HUDEP-2 (cell line): ENCODE data around the gene DTD1.
A peak's percentile ranks its signal among the peaks of the same experiment; 100 is the strongest.
"Not testable (repeated sequence)": the region's sequence is repeated elsewhere in the genome, so short reads cannot be mapped to it uniquely, and the experiment has no call there.

Source experiments
- DNase-seq, 76 experiments: peaks; one replicate each; lab custom pipeline; 2025; ENCODE audit not compliant: unreplicated experiment in 76 of 76; lab: John Stamatoyannopoulos, UW

DTD1 gene

GRCh38 chr20:18737140-18737539, 149.3 kb downstream of the DTD1 start:
- DNase-seq = no peak

GRCh38 chr20:18738055-18738454, 150.2 kb downstream of the DTD1 start:
- DNase-seq = peak in 66 of 76 experiments; percentile 6 to 73 (median 42)

GRCh38 chr20:18738888-18739287, 151.0 kb downstream of the DTD1 start:
- DNase-seq = no peak

- DNase-seq = no peak
Measured at GRCh38 chr20:18739751-18740166, 151.9 kb downstream of the DTD1 start.

DNA sequence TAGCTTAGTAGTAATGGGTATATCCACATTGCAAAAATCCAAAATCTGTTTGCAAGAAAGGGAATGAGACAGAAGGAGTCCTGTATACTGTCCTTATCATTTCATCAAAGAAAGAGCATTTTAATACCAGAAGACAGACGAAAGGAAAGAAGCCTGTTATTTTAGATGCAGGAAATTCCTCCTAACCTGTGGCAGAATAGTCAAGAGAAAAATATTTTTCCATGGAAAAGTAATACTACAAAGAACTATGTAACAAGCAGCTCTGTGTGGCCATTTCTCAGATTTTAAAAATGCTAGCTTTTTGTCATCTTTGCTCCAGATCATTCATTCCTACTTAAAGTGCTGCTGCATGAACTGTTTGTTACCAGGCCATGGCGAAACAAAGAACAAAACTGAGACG, 152.9 kb downstream of the DTD1 start:
- no peak for DNase-seq

DNA sequence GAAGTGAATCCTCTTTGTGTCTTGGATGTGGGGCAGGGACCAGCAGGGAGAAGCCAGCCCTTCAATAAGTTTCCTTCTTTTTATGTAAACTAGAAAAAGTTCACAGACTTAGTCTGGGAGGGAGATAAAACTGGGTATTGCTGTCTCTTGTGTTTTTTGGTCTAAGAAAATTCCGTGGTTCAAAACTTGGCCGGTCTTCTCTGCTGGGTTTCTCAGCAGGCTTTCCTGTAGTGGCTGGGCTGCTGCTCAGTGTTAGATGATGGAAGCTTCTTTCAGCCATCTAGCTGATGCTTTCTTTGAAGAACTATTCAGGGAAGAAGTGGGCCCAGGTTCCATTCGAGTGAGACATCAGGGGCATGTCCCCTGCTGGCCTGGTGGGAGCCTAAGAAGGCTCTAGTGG, 155.0 kb downstream of the DTD1 start:
- DNase-seq = no peak

GRCh38 chr20:18743665-18744440, 156.0 kb downstream of the DTD1 start:
- DNase-seq = no peak

DNA sequence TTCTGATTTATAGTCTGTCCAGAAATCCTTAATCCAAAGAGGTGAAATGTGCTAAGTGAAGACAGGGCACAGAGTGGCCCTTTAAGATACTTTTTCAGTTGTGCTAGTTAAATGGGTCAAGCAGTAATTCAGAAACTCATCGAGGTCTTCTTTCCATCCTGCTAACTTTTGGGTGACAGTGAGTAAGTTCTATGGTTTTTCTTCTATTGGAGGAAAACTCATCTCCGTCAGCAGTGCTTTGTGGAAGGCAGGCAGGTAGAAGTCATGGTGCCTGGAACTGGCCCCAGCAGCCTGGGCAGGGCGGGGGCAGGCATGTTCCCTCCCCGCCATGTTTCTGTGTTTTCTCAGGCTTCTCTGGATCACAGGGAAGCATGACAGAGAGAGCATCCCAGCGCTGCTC, 159.2 kb downstream of the DTD1 start:
- no peak for DNase-seq

DNA sequence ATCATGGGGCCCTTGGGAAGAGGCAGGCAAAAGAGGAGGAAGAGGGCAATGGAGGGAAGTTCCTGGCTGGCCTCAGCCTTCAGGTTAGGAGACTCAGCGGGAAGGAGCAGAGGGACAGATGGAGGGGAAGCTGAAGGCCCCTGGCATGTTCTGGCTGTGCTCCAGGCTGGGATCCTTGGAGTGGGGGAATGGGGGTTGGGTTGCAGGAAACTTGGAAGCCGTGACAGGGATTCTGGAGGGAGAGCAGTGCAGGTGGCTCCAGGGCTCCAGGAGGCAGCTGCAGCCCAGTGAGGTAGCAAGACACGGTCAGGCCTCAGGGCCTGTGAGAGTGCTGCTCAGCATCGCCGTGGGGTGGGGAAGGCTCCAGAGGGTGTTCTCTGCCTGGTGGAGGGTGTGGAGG, 161.1 kb downstream of the DTD1 start:
- no peak for DNase-seq

DNA sequence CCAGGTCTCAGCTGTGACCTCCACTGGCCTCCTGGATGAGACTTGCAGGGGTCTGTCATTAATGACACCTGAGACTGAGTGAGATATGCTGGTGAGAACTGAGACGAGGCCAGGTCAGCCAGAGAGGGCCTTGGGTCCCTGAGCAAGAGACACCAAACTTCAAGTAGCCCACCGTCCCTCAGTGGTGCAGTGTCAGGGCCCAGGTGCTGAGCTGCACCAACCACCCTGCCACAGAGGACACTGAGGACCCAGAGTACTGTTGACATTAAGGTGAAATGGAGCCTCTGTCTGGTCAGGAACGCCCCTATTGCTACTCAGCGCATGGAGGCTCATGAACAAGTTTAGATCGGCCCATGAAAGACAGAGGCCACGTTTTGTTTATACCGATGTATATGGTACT, 161.7 kb downstream of the DTD1 start:
- DNase-seq = no peak

GRCh38 chr20:18750735-18751134, 162.9 kb downstream of the DTD1 start:
- no peak for DNase-seq

DNA sequence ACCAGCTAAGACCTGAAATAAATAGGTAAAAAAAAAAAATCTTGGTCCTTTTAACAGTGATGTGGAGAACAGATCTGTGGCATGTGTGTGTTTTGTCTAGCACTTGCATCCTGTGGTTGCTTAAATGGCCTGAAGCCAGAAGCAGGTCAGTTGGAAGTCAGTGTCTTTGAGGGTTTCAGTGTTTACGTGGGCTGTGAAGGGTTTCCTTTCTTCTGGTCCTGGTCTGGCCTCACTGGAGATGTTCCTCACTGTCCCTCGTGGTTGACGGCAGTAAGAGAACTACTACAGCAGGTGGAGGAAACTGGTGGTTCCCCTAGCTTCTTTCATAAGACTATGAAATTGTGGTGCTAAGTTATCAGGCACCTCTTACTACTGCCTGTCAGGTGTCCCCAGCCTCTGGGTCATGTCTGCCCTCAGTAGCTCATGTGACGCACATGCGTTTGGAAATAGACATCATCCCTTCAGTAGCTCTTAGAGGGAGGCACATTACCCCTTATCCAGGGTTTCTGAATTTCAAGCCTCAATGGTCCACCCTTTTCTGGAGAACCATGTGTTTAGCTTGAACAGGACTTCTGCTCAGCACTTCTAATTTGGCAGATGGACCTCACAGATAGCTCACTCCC, 166.3 kb downstream of the DTD1 start:
- DNase-seq = no peak

DNA sequence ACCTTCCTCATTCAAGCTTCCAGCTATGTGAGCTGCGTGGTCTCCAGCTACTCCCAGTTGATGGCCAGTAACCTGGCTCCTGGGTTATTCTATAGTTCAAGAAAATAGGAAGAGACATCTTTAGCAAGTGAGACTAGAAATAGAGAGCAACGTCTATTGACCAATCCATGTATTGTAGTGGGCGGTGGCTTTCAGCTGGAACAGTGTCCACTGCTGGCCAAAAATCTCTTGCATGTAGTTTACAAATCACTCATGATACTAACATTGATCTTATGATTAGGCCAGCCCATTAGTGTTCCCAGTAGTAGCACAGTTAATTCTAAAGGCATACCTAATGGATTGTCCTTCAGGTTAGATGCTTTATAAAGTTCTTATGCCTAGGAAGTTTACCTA, 166.8 kb downstream of the DTD1 start:
- DNase-seq = no peak

DNA sequence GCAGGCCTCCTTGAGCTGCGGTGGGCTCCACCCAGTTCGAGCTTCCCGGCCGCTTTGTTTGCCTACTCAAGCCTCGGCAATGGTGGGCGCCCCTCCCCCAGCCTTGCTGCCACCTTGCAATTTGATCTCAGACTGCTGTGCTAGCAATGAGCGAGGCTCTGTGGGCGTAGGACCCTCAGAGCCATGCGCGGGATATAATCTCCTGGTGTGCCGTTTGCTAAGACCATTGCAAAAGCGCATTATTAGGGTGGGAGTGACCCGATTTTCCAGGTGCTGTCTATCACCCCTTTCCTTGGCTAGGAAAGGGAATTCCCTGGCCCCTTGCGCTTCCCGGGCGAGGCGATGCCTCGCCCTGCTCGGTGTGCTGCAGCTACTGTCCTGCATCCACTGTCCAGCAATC, 173.0 kb downstream of the DTD1 start:
- not testable (repeated sequence) for DNase-seq

GRCh38 chr20:18767676-18768075, 179.8 kb downstream of the DTD1 start:
- DNase-seq = no peak

DNA sequence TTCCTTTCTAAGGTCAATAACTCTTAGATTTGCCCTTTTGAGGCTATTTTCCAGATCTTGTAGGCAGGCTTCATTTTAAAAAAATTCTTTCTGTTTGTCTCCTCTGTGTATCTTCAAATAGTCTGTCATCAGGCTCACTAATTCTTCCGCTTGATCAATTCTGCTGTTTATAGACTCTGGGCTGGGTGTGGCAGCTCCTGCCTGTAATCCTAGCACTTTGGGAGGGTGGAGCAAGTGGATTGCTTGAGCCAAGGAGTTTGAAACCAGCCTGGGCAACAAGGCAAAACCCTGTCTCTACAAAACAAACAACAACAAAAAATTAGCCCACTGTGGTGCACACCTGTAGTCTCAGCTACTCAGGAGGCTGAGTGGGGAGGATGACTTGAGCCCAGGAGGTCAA, 185.7 kb downstream of the DTD1 start:
- DNase-seq = no peak

DNA sequence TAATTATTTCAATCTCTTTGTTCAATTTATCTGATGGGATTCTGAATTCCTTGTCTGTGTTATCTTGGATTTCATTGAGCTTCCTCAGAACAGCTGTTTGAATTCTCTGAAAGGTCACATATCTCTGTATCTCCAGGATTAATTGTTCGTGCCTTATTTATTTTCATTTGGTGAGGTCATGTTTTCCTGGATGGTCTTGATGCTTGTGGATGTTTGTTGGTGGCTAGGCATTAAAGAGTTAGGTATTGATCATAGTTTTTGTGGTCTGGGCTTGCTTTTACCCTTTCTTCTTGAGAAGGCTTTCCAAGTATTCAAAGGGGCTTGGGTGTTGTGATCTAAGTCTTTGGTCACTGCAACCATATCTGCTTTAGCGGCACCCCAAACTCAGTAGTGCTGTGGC, 186.4 kb downstream of the DTD1 start:
- DNase-seq = no peak

DNA sequence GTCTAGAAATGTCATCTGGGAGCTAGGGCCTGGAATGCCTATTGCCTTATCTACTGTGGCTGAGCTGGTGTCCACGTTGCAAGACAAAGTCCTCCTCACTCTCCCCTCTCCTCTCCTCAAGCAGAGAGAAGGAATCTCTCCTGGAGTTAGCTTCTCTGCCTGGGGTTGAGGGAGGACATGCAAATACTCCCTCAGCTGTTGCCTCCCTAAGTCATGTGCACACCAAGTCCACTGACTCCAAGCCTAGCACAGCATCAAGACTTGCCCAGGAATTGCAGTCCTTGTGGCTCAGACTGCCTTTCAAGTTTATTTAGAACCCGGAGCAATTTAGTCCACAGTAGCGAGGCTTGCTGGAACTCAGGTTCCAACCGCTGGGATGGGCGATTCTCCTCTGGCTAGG, 187.8 kb downstream of the DTD1 start:
- DNase-seq = no peak

DNA sequence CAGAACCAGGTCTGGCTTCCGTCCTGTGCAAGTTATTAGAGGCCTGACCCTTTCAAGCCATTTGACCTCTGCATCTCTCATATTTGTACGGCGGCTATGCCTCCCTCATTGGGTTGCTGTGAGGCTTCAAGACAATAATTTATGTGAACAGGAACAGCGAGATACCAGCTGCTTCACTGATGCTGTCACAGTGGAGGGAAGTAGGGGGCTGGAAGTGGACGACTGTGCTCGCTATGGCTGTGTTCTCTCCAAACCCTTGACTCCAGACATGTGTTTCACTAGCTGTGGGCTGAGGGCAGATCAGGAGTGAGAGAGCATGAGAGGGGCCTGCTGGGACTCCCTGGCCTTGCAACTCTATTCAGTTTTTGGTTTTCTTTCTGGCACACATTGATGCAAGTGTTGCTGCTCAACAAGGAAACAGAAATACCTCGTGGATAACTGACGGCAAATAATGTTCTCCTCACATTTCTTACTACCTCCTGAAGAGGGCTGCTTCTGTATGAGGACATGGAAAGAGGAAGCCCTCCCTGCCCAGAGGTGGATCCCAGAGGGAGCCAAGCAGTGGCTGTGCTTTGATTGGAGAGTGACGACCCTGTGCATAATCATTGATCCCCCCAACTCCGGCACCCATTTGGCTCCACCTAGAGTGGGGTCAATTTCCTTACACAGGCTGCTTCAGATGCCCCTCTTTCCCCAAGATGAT, 191.0 kb downstream of the DTD1 start:
- no peak for DNase-seq

DNA sequence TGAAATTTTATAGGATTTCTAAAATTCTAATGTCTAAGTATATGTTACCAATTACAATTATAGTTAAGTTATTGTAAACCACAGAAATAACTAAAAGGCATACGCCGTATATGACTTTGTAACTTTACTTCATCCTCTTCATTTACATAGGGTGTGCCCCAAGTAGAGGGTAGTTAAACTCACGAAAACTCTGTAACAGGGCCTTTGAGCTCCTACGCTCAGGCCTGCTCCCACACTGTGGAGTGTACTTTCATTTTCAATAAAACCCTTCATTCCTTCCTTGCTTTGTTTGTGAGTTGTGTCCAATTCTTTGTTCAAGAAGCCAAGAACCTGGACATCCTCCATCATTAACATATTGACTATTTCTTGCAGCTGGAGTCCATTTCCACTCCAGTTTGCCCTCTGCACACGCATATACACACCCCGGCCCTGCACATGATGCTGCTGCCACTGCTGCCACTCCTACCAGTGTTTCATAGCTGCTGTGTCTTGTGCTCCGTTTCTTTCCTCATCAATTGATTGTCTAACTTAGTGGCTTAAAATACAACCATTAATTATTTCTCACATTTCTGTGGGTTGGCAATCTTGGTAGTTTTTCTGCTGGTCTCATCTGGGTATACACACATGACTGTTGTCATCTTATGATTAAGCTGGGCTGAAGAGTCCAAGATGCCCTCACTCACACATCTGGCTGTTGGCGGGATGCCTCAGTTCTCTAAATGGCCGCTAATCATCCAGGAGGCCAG, 192.7 kb downstream of the DTD1 start:
- no peak for DNase-seq

GRCh38 chr20:18781509-18781908, 193.7 kb downstream of the DTD1 start:
- no peak for DNase-seq
